Measurements from ENCODE around the gene UTP14C.

The UTP14C gene

DNA sequence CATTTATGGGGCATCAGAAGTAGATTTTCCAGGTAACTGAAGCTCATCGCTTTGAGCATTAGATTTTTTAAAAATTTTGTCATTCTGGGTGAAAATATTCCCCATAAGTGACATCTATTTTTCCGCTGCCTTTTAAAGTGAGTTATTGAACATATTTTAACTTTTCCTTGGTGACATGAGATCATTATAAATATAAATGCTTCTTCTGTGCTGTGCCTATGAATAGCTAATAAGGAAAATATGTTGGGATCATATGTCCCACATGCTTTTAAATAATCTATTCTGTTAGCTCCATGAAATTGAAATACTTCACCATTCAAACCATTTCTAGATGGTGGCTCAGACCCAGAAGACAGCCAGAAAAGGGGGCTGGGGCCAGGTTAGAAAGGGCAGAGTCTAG lies 27.3 kb upstream of the UTP14C start:
- TF ChIP-seq, protein P1, sequence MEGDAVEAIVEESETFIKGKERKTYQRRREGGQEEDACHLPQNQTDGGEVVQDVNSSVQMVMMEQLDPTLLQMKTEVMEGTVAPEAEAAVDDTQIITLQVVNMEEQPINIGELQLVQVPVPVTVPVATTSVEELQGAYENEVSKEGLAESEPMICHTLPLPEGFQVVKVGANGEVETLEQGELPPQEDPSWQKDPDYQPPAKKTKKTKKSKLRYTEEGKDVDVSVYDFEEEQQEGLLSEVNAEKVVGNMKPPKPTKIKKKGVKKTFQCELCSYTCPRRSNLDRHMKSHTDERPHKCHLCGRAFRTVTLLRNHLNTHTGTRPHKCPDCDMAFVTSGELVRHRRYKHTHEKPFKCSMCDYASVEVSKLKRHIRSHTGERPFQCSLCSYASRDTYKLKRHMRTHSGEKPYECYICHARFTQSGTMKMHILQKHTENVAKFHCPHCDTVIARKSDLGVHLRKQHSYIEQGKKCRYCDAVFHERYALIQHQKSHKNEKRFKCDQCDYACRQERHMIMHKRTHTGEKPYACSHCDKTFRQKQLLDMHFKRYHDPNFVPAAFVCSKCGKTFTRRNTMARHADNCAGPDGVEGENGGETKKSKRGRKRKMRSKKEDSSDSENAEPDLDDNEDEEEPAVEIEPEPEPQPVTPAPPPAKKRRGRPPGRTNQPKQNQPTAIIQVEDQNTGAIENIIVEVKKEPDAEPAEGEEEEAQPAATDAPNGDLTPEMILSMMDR (IDR thresholded peaks at IDR 0.05; ENCODE audit: low read depth, low read length, missing control alignments), result no peak
- no peak overlapping the region for H3K4me3 ChIP-seq (replicated peaks; ENCODE audit: low read depth, low read length)
- no peak for DNase-seq (ENCODE audit: extremely low read depth, low read depth)

DNA sequence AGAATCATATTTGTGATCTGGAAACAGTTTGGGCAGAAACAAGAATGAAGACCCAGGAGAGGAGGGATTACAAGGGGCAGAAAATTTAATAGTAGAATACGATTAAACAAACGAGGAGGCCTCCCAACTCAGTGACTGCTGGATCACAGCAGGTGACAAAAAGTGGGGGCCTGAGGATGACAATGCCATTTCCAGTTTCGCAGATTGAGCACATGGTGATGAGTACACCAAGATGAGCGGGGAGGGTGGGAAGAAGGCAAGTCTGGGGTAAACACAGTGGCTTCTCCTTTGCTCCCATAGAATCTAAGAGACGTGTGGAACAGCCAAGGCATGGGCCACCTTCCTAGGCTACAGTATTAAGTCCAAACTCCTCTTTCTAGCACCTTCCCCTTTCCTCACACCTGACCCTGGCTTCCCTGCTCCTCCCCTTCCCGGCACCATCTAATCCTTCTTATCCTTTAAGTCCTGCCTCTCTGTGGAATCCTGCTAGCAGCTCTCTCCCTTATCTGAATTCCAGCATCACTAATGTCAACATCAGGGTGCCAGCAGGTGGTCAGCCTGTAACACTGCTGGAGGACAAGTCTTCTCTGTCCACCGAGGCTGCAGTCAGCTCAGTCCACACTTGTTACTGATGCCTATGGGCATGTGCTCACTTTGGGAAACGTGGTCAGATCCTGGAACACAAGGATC lies 26.7 kb upstream of the UTP14C start:
- TF ChIP-seq, protein P1 (IDR thresholded peaks at IDR 0.05; ENCODE audit: low read depth, low read length, missing control alignments), result no peak
- no peak overlapping the region for H3K4me3 ChIP-seq (replicated peaks; ENCODE audit: low read depth, low read length)
- no peak for DNase-seq (ENCODE audit: extremely low read depth, low read depth)

DNA sequence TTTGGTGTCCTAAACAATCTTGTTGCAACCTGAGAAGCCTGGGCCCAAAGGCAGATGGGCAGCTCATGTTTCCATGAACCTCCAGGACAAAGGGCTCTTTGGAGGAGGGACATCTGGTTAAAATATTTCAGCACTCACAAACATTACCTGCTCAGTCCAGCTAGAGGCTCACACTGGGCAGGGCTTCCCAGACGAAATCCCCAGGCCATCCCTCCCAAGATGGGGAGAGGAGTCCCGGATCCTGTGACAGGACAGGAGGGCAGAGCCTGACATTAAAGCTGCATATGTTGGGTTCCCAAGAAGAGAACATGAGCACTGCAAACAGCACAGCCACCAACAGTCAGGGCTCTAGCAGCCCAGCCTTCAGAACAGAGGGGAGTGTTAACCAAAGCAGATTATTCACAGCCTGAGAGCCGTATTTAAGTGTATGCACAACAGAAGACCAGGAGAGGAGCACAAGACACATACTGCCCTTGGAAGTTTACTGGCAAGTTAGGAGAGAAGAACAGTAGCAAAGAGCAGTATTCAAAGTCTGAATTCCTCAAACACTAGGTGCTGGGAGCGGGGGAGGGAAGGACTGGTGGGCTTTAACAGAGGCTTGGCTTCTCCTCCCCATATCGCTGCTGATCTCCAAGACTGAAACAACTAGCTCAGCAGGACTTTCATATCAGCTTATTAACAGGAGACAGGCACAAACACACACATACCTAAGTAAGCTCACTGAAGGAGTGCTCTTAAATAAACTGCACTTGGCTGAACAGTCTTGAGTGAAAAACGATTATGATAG lies 25.6 kb upstream of the UTP14C start:
- no peak for DNase-seq (ENCODE audit: extremely low read depth, low read depth)
- no peak overlapping the region for H3K4me3 ChIP-seq (replicated peaks; ENCODE audit: low read depth, low read length)
- TF ChIP-seq, protein P1 (IDR thresholded peaks at IDR 0.05; ENCODE audit: low read depth, low read length, missing control alignments), result no peak

DNA sequence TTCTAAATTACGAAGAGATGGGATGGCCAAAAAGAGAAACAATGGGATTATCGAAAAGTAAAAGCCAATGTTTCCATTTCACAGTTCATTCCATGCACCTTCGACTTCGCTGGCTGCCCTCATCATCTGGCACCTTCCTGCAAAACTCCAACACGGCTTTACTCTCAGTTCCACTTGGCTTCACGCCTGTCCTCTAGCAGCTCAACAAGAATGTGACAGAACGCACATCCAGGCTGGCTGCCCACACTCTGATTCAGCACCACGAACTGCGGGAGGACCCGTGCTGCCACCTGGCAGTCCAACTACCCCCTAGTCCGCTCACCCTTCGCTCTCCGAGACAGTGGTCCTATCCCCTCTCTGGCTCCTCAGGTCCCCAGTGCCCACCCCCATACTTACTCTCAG lies 25.0 kb upstream of the UTP14C start:
- TF ChIP-seq, protein P1 (IDR thresholded peaks at IDR 0.05; ENCODE audit: low read depth, low read length, missing control alignments), result no peak
- no peak overlapping the region for H3K4me3 ChIP-seq (replicated peaks; ENCODE audit: low read depth, low read length)
- DNase-seq (ENCODE audit: extremely low read depth, low read depth), result no peak

DNA sequence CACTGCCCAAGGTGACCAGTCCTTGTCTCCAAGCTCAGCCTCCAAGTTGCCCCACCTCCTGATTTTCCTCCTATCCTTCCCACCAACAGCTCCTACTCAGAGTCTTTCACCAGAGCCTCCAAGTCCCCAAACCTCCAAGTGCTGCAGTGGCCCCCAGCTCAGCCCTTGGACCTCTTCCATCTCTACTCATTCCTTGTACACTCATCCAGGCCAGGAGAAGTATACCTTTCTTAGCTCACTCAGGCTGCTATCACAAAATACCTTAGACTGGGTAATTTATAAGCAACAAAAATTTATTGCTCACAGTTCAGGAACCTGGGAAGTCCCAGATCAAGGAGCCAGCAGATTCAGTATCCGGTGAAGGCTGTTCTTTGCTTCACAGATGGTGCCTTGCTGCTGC lies 24.6 kb upstream of the UTP14C start:
- H3K4me3 ChIP-seq (replicated peaks; ENCODE audit: low read depth, low read length), result no peak overlapping the region
- no peak for DNase-seq (ENCODE audit: extremely low read depth, low read depth)
- TF ChIP-seq, protein P1 (IDR thresholded peaks at IDR 0.05; ENCODE audit: low read depth, low read length, missing control alignments), result no peak

DNA sequence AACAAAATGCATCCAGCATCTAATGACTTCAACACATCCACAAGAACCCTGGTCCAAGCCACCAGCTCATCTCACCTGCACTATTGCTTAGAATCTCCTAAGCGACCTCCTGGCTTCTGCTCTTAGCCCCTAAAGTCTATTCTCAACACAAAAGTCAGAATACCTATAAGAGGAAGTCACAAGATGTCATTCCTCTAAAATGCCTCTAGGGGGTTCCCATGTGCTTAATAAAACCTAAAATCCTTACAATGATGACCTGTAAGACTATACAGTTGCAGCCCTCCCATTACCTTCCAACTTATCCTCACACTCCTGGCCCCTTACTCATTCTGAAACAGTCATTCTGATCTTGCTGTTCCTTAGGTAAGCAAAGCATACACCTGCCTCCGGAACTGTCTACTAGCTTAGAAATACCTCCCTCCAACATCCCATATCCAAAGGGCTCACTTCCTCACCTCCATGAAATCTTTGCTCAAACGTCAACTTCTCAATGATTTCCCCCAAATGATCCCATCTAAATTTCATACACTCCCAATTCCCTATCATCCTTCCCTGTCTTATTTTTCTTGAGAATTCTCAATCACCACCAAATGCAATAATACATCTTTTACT lies 23.3 kb upstream of the UTP14C start:
- DNase-seq (ENCODE audit: extremely low read depth, low read depth), result peak; percentile 10
- no peak overlapping the region for H3K4me3 ChIP-seq (replicated peaks; ENCODE audit: low read depth, low read length)
- TF ChIP-seq, protein P1 (IDR thresholded peaks at IDR 0.05; ENCODE audit: low read depth, low read length, missing control alignments), result peak; percentile 57
